K562 (cell line): ENCODE measurements around the gene WNT16. TPM values are rescaled to one million over a fixed set of nuclear protein-coding genes. Genes with fewer than 3 reads are reported as not detected.

Experiments
- ATAC-seq: fragments of 200-7000 bp; cut with Tn5 transposase; 3 replicates; pipeline ENCODE4 v1.9.1; 2020; ENCODE audit warnings: moderate library complexity
- BruUV-seq: library from RNA; stranded (reverse); fragments of 400-500 nt; replicated peaks from 2 replicates; lab custom pipeline; 2021; lab: Mats Ljungman, UMichigan
- CTCF ChIA-PET: fragments of 300-600 bp; formaldehyde crosslinking; extraction: SDS; loops from one replicate; lab custom pipeline; 2021; ENCODE audit warnings: low intra/inter-chr PET ratio; lab: Yijun Ruan, JAX
- POLR2A ChIA-PET: fragments of 300-600, 350-650 bp; sonication (Branson Sonifier 250); formaldehyde crosslinking; extraction: SDS; loops from one replicate; lab custom pipeline; 2021; ENCODE audit warnings: antibody characterized with exemption, inconsistent platforms; lab: Yijun Ruan, JAX
- DNase-seq, 4 experiments: peaks; one replicate each; pipeline versions ENCODE4 v3.0.0 to v3.0.0-alpha.2; 2011 to 2018; ENCODE audit warnings: low spot score in 3 of 4, mixed read lengths in 3 of 4; ENCODE audit errors: extremely low read depth in 1 of 4
- FAIRE-seq: peaks from 2 replicates; lab custom pipeline; 2011; peaks lifted over from hg19 to GRCh38; lab: Jason Lieb, UNC
- H2AFZ ChIP-seq: 2 replicates; pipeline ENCODE4 v1.6.0; 2011; ENCODE audit warnings: low read depth, low read length, control low read depth, inconsistent platforms
- H3K27ac ChIP-seq: fragments of 200-600 bp; 3 replicates; pipeline ENCODE4 v1.8.0; 2011; ENCODE audit warnings: low read depth, mild to moderate bottlenecking, control low read depth, inconsistent platforms, low read length, moderate library complexity, mixed read lengths; ENCODE audit errors: extremely low read depth
- H3K27me3 ChIP-seq, 2 experiments: fragments of 300-600 bp in 1 of 2; 2 replicates in 1 of 2; 3 replicates in 1 of 2; pipeline versions ENCODE4 v1.6.0 to v1.8.0; 2011; ENCODE audit warnings: inconsistent platforms in 2 of 2, low read length in 2 of 2, mild to moderate bottlenecking in 1 of 2, mixed read lengths in 1 of 2, moderate library complexity in 1 of 2; ENCODE audit not compliant: control insufficient read depth in 2 of 2, insufficient read depth in 2 of 2
- H3K36me3 ChIP-seq: fragments of 300-600 bp; 3 replicates; pipeline ENCODE4 v1.8.0; 2011; ENCODE audit warnings: mild to moderate bottlenecking, low read length, inconsistent platforms; ENCODE audit not compliant: control insufficient read depth, insufficient read depth
- H3K4me1 ChIP-seq, 2 experiments: fragments of 200-600 bp in 1 of 2; replicated peaks in 1 of 2; 2 replicates in 1 of 2; 3 replicates in 1 of 2; pipeline versions ENCODE4 v1.5.1 to v1.8.0; 2011; ENCODE audit warnings: inconsistent platforms in 2 of 2, low read length in 2 of 2, mild to moderate bottlenecking in 1 of 2, mixed read lengths in 1 of 2, moderate library complexity in 1 of 2; ENCODE audit not compliant: control insufficient read depth in 2 of 2, insufficient read depth in 2 of 2
- H3K4me2 ChIP-seq: 2 replicates; pipeline ENCODE4 v1.6.1; 2011; ENCODE audit warnings: low read length, control low read depth, inconsistent platforms, mixed read lengths; ENCODE audit not compliant: insufficient read depth
- H3K4me3 ChIP-seq: fragments of 200-600 bp; sonication (generic), shearing (Covaris generic); 2 replicates; pipeline ENCODE4 v1.5.1; 2016; ENCODE audit warnings: control low read depth, inconsistent platforms
- H3K79me2 ChIP-seq: fragments of 200-600 bp; 3 replicates; pipeline ENCODE4 v1.8.0; 2011; ENCODE audit warnings: low read length, inconsistent platforms; ENCODE audit not compliant: control insufficient read depth, insufficient read depth
- H3K9ac ChIP-seq, 2 experiments: 2 replicates each; pipeline versions ENCODE4 v1.6.0 to v1.6.1; 2011; ENCODE audit warnings: low read depth in 2 of 2, low read length in 2 of 2, control low read depth in 1 of 2, inconsistent platforms in 1 of 2, mild to moderate bottlenecking in 1 of 2, mixed read lengths in 1 of 2; ENCODE audit not compliant: insufficient read depth in 1 of 2
- H3K9me1 ChIP-seq: one replicate; pipeline ENCODE4 v1.6.0; 2011; ENCODE audit warnings: inconsistent platforms, mild to moderate bottlenecking, low read length, moderate library complexity; ENCODE audit not compliant: control insufficient read depth, insufficient read depth
- H3K9me3 ChIP-seq: replicated peaks from 2 replicates; pipeline ENCODE4 v1.5.1; 2011; ENCODE audit warnings: low read depth, low read length, inconsistent platforms; ENCODE audit not compliant: control insufficient read depth, insufficient read depth
- H4K20me1 ChIP-seq: replicated peaks from 2 replicates; pipeline ENCODE4 v1.6.1; 2011; ENCODE audit warnings: low read length, inconsistent platforms, mixed read lengths; ENCODE audit not compliant: control insufficient read depth, insufficient read depth
- CHAMP1 ChIP-seq: fragments of 450-650 bp; IDR thresholded peaks from 2 replicates; pipeline ENCODE4 v1.6.1; 2016; ENCODE audit warnings: mild to moderate bottlenecking
- MEF2D ChIP-seq: conservative IDR thresholded peaks from 2 replicates; pipeline ENCODE4 v1.6.1; 2016; ENCODE audit warnings: low read depth, missing genetic modification characterization, missing compliant biosample characterization
- PTTG1 ChIP-seq: fragments of 450-650 bp; IDR thresholded peaks from 2 replicates; pipeline ENCODE4 v1.6.1; 2016; ENCODE audit warnings: low read depth, mild to moderate bottlenecking, missing genetic modification characterization, missing compliant biosample characterization
- ZNF592 ChIP-seq: fragments of 450-650 bp; IDR thresholded peaks from 2 replicates; pipeline ENCODE4 v1.6.1; 2017; ENCODE audit warnings: antibody characterized with exemption, mild to moderate bottlenecking
- in situ Hi-C: fragments of 300-500 bp; cut with MboI; formaldehyde crosslinking; loops from 4 replicates; pipeline ENCODE4 v1.15.0; 2018; ENCODE audit warnings: inconsistent platforms, mixed read lengths
- intact Hi-C: fragments of 100-400 bp; cut with micrococcal nuclease; formaldehyde crosslinking; loops from 2 replicates; pipeline ENCODE4 v1.14.2; 2022
- polyA plus RNA-seq, 8 experiments: library from polyadenylated mRNA; depleted of rRNA in 4 of 8; stranded (reverse) in 5 of 8; unstranded in 3 of 8; fragments of >200 nt; fragmentation: Nextera tagmentation in 2 of 8; fragmentation: Illumina TruSeq in 1 of 8; extraction: Ambion mirVana in 2 of 8; extraction: Trizol in 1 of 8; gene quantifications; 2 replicates each; pipeline versions ENCODE4 v1.2.1 to v1.2.3, GENCODE V29; 2011 to 2014; ENCODE audit warnings: inconsistent platforms in 1 of 8, missing spikeins in 1 of 8
- total RNA-seq, 7 experiments: library from RNA; depleted of rRNA in 6 of 7; stranded (reverse); fragments of >200 nt in 6 of 7; fragmentation: Illumina TruSeq in 2 of 7; extraction: Trizol in 2 of 7; gene quantifications; 2 replicates each; pipeline versions ENCODE4 v1.2.1 to v1.2.3, GENCODE V29; 2011 to 2021; ENCODE audit warnings: low replicate concordance in 1 of 7

Gene WNT16
- total and polyA plus RNA-seq, 9 of the 15 experiments (the other 6 are each of a cell fraction or from before 2014, with no cell fraction given): 0.06 to 0.07 TPM; not detected in 7

GRCh38 chr7:121390109-121390508 is 61.3 kb downstream of the WNT16 start:
- Histone ChIP-seq H3K9ac (no peak overlapping the region), H3K4me1 (peaks cover 0 to 10% of the 10 kb centered on the region in 2 experiments; a peak in 3 of 5 replicates), H3K9me3 (no peaks in the 10 kb centered on the region), H3K4me2 (no peak overlapping the region), H4K20me1 (no peaks in the 10 kb centered on the region), H3K27me3 (no peaks in the 10 kb centered on the region), H3K4me3 (no peak overlapping the region), H2AFZ (no peak overlapping the region), H3K36me3 (peaks cover 9% of the 10 kb centered on the region; the same call in 2 of the 3 replicates), H3K79me2 (peaks cover 96% of the 10 kb centered on the region), H3K27ac (no peak overlapping the region), H3K9me1 (no peaks in the 10 kb centered on the region)
- BruUV-seq: no TSS peak
- ATAC-seq: no peak
- TF ChIP-seq PTTG1 (tag): peak; percentile 28; the same call in 1 of the 2 replicates
- no peak for TF ChIP-seq CHAMP1
- 0 out of 2 replicates have a peak, but pooled peaks have one; percentile 21 for TF ChIP-seq MEF2D (tag)
- TF ChIP-seq ZNF592: peak; percentile 52; the same call in 1 of the 2 replicates
- FAIRE-seq: no peak
- intact Hi-C loops (loop anchor here (10.0 kb wide), 1 partner anchor 405 kb away; the partner anchor contains the start of gene CPED1), in situ Hi-C loops (no loop called here)
- ChIA-PET POLR2A (no interaction called here), CTCF (no interaction called here)
- DNase-seq: no peak
